ENCODE results near the gene WDCP. TPM values are rescaled to one million over a fixed set of nuclear protein-coding genes. Genes with fewer than 3 reads are reported as not detected.
"Not testable (repeated sequence)": the region's sequence is repeated elsewhere in the genome, so short reads cannot be mapped to it uniquely, and the experiment has no call there.

WDCP gene
- total RNA-seq, 1 donor from 2014 or later, result 8.4 TPM

DNA sequence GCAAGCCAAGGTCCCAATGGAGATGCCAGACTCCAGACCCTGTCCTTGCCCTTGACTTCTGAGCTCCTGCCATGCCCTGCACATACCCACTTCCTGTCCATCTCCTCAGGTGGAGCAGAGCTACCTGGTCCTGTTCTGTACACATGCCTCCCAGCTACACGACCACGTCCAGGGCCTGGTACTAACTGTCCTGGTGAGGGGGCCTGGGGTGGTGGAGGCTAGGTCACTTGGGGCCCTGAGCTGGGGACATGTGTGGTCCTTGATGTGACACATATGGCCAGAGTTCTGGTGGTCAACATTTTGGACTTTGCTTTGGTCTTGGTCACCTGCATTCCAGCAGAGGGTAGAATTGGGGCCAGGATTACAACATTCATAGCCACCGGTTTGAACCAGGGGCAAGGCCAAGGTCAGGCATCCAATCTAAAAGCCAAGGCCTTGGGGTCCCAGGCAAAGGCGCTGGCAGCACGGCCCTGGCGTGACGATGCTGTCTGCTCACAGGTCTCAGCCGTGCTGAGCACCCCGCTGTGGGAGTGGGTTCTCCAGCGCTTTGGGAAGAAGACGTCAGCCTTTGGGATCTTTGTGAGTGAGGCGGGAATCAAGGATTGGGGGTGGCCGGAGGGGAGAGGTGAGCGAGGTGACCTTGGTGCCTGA lies 24.7 kb downstream of the WDCP start:
- no peak for DNase-seq (ENCODE audit: low spot score)

DNA sequence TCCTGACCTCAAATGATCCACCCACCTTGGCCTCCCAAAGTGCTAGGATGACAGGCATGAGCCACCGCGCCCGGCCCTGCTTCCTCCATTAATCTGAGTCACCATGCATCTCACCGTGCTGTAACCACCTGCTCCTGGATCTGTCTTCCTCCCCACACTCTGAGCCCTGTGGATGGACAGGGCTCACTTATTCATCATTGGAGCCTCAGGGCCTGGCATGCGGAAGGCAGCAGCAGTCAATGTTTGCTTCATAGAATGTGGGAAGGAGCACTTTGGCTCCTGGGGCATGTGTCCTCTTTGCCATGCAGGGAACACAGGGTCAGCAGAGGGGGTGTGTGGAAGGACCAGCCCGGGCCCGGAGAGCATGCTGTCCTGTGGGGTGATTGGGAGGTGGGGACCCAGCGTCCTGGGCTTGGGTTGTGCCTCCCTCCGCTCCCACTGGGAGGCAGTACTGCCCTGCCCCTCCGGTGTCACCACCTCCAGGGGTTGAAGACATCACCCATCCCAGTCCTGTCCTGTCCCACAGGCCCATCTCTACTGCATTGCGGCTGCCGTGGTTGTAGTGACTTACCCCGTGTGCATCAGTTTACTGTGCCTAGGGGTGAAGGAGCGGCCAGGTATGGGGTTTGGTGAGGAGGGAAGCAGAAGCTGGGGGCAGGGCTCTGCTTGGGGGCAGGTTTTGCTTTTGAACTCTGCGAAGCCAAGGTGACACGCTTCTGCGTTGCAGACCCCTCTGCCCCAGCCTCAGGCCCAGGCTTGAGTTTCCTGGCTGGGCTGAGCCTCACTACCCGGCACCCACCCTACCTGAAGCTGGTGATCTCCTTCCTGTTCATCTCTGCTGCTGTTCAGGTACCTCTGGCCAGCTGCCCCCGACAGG lies 25.8 kb downstream of the WDCP start:
- DNase-seq (ENCODE audit: low spot score), result no peak

DNA sequence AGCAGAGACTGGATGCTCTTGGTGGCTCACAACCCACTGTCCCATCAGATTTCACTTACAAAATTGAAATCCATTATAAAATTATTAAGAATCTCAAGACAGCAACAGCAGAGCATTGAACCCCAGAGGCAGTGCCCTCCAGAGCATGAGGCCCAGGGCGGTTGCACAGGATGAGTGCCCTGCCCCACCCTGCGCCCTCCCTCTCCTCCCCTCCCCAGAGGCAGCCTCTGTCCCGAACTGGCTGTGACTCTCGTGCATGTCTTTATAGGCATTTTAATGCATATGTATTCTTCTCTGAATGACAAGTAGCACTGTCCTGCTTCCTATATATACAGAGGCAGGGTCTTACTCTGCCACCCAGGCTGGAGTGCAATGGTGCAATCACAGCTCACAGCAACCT lies 26.9 kb downstream of the WDCP start:
- DNase-seq (ENCODE audit: low spot score), result no peak

GRCh38 chr2:24019729-24020128 lies 27.5 kb downstream of the WDCP start:
- no peak for DNase-seq (ENCODE audit: low spot score)

GRCh38 chr2:24018241-24018640 lies 28.9 kb downstream of the WDCP start:
- no peak for DNase-seq (ENCODE audit: low spot score)

DNA sequence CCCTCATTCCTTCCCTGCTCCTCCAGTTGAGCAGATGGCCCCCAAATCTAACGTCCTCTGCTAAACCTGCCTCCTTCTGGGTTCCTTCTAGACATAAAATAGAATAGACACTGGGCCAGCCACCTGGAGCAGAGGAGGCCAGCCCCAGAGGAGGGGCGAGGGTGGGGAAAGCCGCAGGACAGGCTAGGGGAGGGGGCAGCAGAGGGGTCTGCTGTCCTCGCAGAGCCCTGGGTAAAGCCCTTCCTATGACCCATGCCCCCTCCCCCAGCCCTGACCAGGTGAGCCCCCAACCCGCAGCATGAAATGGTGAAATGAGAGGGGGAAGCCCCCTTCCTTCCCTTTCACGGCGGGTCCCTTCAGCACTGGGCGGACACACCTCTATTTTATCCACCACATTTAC lies 29.5 kb downstream of the WDCP start:
- DNase-seq (ENCODE audit: low spot score), result no peak

DNA sequence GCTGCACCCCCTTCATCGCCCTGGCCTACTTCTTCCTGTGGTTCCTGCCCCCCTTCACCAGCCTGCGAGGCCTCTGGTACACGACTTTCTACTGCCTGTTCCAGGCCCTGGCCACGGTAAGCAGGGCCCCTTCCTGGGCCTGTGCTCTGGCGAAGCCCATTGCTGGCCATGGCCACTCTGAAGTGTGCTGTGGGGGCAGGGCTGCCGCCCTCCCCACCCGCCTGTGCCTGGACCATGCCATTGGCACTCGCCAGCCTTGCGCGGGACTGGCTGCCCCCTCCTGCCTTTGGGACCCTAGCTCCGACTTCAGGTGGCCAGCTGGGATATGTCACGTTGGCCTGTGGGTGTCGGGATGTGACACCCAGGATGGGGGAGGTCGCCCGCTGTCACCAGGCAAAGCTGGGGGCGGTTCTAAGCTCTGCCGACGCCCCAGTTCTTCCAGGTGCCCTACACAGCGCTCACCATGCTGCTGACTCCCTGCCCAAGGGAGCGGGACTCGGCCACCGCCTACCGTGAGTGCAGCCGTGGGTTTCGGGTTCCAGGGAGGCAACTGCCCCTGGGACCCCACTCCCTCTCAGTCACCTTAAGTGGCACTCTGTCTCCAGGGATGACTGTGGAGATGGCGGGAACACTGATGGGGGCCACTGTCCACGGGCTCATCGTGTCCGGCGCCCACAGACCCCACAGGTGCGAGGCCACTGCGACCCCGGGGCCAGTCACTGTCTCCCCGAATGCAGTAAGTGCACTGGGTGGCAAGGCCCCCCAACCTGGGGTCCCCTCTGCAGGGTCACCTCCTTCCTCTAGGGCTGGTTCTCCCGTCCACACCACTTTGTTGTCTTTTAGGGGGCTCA lies 30.1 kb downstream of the WDCP start:
- no peak for DNase-seq (ENCODE audit: low spot score)

DNA sequence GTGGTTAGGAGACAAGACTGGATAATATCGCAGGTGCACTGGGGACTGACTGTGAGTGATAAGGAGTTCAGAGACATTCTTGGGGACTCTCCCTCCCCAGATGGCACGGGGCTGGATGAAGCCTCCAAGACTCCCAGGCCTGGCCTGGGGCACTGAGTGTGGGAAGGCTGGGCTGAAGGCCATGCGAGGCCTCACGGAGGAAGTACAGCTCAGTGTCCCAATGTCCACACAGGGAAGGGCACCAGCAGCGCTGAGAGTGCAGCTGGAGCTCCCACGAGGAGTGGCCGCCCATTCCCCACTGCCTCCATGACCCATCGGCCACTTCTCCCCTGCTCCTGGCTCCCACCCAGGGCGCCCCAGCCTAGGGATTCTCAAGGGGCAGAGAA lies 30.8 kb downstream of the WDCP start:
- DNase-seq (ENCODE audit: low spot score), result no peak

GRCh38 chr2:24015562-24016375 lies 31.4 kb downstream of the WDCP start:
- no peak for DNase-seq (ENCODE audit: low spot score)

DNA sequence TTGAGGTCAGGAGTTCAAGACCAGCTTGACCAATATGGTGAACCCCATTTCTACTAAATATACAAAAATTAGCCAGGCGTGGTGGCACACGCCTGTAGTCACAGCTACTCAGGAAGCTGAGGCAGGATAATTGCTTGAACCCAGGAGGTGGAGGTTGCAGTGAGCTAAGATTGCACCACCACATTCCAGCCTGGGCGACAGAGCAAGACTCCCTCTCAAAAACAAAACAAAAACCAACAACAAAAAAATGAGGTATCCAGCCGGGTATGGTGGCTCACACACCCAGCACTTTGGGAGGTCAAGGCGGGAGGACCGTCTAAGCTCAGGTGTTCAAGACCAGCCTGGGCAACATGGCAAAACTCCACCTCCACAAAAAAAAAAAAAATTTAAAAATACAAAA lies 32.3 kb downstream of the WDCP start:
- not testable (repeated sequence) for DNase-seq (ENCODE audit: low spot score)

DNA sequence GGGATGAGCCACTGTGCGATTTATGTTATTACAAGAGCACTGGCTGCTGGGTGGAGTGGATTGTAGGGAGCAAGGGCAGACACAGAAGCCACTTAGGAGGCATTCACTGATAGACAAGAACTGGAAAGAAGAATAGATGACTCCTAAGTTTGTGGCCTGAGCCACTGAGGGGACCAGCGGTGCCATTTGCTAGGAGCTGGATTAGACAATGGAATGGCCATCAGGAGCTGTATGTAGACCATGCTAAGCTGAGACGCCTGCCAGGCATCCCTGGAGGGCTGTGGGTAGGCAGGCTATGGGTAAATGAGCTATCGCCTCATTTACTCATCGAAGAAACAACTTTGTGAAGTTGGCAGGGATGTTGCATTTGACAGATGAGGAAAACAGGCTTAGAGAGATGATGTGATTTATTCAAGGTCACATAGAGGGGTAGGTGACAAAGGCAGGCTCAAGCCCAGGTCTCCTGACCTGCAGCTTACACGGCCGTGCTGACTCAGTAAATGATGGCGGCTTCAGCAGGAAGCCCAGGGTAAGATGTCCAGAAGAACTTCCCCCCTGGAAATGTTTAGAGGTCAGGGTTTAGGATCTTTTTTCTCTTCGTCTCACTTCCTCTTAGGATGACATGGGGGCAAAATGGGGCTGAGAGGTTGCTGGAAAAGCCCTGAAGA lies 34.5 kb downstream of the WDCP start:
- no peak for DNase-seq (ENCODE audit: low spot score)

DNA sequence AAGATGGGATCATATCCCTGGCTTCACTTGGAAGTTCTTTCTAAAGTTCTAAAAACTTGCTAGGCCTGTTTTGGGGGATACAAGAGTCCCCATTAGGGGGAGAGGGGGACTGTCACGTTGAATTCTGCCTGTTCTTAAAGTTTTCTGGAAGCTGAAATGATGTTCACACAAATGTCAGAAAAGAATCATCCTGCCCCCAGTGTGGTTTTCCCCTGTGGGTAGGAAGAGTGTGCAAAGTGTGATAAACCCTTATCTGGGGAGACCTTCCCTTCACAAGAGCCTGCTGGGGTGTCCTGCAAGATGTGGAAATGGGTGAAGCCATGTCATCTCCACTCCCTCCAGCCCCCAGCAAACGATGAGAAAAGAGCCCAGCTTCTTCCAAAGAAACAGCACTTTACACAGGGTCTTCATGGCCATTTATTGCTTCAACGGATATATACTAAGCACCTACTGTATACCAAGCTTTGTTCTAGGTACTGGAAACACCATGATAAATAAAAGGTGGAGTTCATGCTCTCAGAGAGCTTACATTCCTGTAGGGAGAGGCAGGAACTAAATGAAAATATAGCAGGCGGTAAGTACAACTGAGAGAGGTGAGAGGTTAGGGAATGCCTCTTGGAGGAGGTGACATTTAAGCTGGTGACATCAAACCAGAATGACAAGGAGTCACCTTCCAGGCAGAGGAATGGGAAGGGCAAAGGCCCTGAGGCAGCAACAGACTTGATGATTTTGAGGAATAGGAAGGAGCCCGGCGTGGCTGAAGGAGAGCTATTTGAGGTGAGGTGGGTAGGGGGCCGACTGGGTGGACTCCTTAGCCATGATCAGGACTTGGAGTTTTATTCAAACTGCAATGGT lies 35.7 kb downstream of the WDCP start:
- no peak for DNase-seq (ENCODE audit: low spot score)

GRCh38 chr2:24010477-24011249 lies 36.5 kb downstream of the WDCP start:
- no peak for DNase-seq (ENCODE audit: low spot score)

DNA sequence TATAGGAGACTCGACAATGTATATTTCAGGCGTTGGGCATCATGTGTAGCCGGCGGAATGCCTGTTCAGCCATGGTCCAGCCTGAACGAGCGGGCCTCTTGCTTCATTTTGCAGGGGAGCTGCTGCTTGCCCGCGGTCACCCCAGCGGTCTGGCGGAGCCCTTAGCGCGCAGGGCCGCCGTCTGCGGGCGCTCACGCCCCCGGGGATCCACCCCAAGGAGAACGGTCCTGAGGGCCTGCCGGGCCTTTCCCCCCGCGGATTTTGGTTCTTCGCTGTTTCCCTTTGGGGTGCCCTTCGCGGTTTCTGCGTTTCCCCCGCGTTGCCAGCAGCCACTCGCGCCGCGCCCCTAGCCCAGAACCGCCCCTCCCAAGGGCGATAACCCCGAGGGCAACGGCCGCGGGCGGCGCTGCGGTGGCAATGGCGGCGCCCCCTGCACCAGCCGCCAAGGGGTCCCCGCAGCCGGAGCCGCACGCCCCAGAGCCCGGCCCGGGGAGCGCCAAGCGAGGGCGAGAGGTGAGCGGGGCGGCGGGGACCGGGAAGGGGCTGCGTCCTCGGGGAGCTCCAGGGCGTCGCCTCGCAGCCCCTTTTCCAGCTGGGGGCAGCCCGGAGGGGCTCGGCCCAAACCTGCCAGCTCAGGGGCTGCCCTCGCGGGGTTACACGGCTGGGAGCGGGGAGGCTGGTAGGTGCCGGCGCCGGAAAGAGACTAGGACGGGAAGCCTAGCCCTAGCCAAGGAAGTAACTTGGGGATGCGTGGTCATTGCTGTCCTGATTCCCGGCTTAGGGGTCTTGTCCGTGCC lies 37.3 kb downstream of the WDCP start, which contains the start of gene MFSD2B:
Gene MFSD2B (plus strand): TSS at position 406 of the 797 bp plus-strand sequence. CDS start 12 bp downstream, at position 418.
- DNase-seq (ENCODE audit: low spot score), result no peak

DNA sequence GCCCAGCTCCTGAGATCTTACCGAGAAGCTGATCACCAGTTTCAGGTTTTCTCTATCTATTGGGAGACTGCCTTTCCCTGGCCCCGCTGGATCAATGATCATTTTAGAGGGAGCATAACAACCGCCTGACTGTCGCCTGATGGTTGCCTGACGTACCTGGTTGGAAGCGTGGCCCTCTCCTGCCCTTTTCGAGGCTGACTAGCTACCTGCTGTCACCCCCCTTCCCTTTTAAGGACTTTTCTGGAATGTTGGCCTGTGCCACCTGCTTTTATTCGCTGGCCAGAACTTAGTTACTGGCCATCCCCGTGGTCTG lies 37.9 kb downstream of the WDCP start:
- DNase-seq (ENCODE audit: low spot score), result no peak

- no peak for DNase-seq (ENCODE audit: low spot score)
These were observed 38.4 kb downstream of the WDCP start for GRCh38 chr2:24008672-24009366.

- DNase-seq (ENCODE audit: low spot score), result no peak
These were observed 39.5 kb downstream of the WDCP start for GRCh38 chr2:24007693-24008092.

DNA sequence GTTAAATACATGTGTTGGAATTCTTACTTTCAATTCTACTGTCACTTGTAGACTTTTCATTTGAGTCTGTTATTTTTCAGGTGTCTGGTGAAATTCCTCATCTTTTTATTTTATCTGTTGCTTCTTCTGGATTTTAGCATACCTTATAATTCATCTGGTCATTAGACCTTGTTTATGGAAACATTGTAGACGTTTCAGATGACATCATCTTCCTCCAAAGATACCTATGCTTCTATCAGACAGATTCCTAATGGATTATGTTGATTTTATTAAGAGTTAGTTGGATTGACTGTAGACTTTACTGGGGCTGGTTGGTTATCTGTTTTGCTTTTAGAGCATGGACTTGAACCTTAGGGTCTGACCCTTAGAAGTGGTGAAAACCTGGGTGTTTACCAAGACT lies 52.6 kb downstream of the WDCP start:
- no peak for DNase-seq (ENCODE audit: low spot score)
